OCI-LY1 (cell line): ENCODE data around the gene TMEM238.

ENCODE experiments used
- CTCF ChIP-seq: fragments of 200-600 bp; sonication (generic), shearing (Covaris generic); IDR thresholded peaks from 2 replicates; pipeline ENCODE4 v1.5.1; 2017; ENCODE audit warnings: mild to moderate bottlenecking, antibody characterized with exemption, low read length, moderate library complexity, mixed read lengths
- EZH2 ChIP-seq: fragments of 200-600 bp; sonication (generic), shearing (Covaris generic); IDR thresholded peaks from 2 replicates; pipeline ENCODE4 v1.8.0; 2017; ENCODE audit warnings: borderline replicate concordance, mixed run types, mild to moderate bottlenecking, antibody characterized with exemption, low read length, moderate library complexity, mixed read lengths

- TF ChIP-seq CTCF (no peak), EZH2 (no peak)
Measured at GRCh38 chr19:55347442-55348009, 36.6 kb downstream of the TMEM238 start.
